ENCODE data around the gene CRB3.

- no peak for TF ChIP-seq CTCF (IDR thresholded peaks at IDR 0.05)
- TF ChIP-seq POLR2AphosphoS5 (IDR thresholded peaks at IDR 0.05): no peak
Observed at GRCh38 chr19:6470173-6470572, 6.1 kb downstream of the CRB3 start.
